GM12873 (cell line): ENCODE measurements around the gene CHST15.

Source experiments
- TF ChIP-seq, protein P1 (sequence below): IDR thresholded peaks from 2 replicates; pipeline ENCODE4 v1.5.1; 2012; ENCODE audit warnings: low read depth, mild to moderate bottlenecking, moderate library complexity, low read length, control low read depth; ENCODE audit not compliant: insufficient read depth; ENCODE audit errors: missing control alignments

CHST15 gene

DNA sequence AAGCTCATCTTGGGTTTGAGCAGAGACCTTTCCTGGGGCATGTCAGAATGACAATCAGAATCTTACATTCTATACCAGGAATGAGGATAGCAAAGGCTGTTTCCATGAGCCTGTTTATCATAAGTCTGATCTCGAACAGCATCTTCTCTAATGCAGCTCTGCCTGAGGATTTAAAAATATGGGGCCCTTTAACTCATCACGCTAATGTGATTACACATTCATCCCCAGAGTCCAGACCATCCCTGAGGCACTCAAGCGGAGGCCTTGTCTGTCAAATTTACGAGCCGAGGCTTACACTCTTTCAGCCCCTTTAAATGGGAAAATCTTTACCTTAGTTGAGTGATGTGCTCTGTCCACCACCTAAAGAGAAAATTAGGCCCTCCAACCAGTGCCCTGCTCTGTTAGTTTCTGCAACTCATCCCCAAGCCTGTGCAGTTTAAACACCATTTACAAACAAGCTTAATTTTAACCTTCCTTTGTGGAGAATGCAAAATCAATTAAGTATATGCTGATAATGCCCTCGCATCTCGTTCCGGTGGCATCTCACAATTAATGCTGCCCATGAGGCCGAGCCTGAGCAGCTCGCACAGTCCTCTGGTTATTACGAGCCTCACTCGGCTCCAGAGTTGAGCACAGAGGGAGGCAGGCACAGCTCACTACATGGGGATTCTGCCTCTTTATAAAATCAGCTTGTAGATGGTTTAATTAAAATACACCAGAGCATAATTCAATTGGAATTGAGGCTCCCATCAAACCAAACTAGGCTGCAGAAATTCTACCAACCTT lies 16.0 kb downstream of the CHST15 start:
- TF ChIP-seq, protein P1, sequence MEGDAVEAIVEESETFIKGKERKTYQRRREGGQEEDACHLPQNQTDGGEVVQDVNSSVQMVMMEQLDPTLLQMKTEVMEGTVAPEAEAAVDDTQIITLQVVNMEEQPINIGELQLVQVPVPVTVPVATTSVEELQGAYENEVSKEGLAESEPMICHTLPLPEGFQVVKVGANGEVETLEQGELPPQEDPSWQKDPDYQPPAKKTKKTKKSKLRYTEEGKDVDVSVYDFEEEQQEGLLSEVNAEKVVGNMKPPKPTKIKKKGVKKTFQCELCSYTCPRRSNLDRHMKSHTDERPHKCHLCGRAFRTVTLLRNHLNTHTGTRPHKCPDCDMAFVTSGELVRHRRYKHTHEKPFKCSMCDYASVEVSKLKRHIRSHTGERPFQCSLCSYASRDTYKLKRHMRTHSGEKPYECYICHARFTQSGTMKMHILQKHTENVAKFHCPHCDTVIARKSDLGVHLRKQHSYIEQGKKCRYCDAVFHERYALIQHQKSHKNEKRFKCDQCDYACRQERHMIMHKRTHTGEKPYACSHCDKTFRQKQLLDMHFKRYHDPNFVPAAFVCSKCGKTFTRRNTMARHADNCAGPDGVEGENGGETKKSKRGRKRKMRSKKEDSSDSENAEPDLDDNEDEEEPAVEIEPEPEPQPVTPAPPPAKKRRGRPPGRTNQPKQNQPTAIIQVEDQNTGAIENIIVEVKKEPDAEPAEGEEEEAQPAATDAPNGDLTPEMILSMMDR = no peak

DNA sequence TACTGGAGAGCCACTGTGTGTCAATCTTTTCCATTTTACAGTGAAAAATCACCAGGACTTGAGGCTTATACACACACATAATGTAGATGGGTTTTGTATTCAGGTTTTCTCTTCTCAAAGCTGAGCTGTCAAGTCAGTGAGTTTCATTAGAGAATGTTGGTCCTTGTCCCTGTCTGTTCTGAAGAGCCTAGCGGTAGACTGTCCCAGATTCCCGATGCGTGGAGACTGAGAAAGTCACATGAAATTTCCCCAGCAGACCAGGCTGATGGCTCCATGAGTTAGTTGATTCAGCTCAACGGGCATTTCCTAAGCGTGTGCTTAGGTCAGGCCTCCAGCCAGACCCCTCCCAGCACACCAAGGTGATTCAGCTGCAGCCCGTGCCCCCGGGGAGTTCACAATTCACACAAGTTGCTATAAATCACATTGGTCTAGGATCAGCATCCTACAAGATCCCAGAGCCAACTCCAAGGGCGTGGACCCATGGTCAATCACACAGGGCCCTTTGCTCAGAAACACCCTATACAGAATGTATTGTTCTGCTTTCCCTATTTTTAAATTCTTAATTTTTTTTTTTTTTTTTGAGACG lies 17.2 kb downstream of the CHST15 start:
- TF ChIP-seq, protein P1 = no peak

DNA sequence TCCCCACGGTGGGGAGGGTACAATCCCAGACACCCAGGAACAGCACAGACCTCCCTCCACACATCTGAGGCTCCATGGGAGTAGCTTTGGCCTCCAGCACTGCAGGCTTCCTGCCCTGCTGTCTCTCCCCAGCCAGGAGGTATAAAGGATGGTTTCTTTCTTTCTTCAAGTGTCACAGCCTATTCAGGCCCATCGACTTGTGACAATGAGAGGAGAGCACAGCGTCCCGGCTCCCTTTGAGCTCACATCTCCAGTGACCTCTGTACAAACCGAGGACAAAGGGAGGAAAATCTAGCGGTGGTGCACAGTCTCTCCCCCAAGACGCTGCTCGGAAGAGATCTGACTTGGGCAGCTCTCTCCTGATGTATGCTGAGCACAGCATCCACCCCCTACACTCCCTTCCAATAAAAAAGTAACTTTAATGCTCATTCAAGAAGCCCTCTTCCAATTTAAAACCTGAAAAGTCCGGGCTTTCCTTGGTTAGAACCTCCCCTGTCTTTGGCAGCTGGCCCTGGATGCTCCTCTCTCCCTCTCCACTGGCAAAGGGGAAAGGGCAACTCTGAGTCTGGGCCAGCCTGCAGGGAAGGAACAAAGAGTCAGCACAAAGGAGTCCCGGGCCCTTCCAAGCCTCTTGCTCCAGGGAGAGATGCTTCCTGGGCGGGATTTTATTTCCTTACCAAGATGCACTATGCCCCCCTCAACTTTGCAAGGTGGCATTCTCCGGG lies 18.0 kb downstream of the CHST15 start:
- TF ChIP-seq, protein P1 = no peak

DNA sequence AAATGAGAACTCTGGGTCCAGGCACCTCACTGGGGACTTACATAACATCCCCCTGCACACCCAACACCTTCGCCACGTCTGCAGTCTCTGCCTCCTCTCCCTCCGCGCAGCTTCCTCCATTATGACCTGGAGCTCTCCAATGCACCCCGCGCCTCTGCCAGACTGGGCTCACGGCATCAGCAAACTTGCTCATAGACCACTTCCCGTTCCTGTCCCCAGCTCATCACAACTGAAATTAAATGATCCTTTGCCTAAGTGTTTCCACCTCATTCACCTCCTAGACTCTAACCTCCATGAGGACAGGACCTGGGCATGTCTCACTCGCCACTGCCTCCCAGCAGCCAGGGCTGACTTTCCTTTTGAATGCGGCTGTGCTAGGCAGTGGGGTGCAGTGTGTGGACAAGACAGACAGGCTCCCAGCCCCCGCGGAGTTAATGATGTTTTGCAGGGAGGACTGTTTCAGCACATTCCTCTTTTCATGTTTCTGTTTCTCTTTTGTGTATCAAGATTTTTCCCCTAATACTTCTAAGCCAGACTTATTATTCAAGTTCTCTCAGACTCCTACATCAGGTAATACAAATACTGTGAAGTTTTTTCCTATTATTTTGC lies 18.8 kb downstream of the CHST15 start:
- TF ChIP-seq, protein P1 = no peak

DNA sequence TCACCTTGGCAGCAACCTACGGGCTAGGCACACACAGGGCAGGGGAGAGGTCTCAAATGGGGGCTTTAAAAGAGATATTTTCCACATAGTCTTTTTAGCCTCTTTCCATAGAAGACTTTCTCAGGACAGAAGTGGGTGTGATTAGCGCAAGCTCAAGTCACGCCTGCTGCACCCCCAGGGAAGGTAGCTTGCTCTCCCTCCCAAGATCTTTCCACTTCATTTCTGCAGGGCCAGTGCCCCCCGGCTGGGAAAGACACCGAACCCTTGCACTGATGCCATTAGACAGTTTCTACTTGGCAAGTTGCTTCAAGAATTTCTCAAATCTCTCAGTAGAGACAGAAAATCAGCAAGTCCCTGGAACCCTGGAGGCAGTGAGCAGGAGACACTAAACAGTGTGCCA lies 19.4 kb downstream of the CHST15 start:
- TF ChIP-seq, protein P1 = no peak

DNA sequence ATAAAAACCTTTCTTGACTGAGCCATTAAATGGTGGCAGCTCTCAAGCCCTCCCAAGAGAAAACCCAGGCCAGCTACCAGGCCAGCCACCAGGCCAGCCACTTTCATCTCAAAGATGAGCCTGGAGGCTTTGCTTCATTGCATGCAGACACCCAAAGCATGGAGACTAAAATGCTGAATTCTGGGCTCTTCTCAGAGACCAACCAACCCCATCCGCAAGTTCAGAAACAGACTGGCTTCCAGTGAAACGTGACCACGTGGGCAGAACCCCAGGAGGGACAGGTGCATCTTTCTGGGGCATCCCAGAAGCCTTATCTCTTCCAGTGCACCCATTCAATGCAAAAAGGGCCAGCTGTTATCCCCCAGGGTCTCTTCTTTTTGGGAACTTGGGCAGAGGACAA lies 20.9 kb downstream of the CHST15 start:
- TF ChIP-seq, protein P1 = no peak

DNA sequence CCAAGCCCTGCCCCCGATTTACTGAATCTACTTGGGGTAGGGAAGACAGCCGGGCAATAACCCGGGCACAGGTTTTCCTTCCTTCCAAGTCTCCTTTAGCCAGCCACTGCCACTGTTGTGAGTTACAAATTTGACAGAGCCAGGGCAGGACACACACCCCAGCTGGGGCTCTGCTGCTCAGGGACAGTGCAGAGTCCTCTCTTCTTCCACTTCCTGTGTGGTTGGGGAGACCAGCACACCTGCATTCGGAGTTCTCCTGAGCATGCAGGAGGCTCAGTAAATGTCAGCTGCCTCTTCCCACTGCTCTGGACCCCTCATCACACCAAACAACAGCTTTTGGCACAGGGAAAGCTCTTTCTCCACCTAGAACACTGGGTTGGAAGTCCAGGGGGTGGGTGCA lies 21.3 kb downstream of the CHST15 start:
- TF ChIP-seq, protein P1 = no peak
